Measurements from ENCODE around the gene KIF3A.

The KIF3A gene

GRCh38 chr5:132704875-132705274, 32.5 kb downstream of the KIF3A start:
- ATAC-seq: peak; percentile 74
- TF ChIP-seq PATZ1 (CRISPR knock-in tag; IDR thresholded peaks at IDR 0.05; ENCODE audit: borderline replicate concordance) (no peak), ZNF70 (CRISPR knock-in tag; IDR thresholded peaks at IDR 0.05) (no peak), BACH2 (CRISPR knock-in tag; IDR thresholded peaks at IDR 0.05; ENCODE audit: borderline replicate concordance) (no peak)

GRCh38 chr5:132695956-132696355, 41.4 kb downstream of the KIF3A start:
- TF ChIP-seq POU6F1 (CRISPR knock-in tag; IDR thresholded peaks at IDR 0.05; ENCODE audit: borderline replicate concordance, low read depth): no peak
- TF ChIP-seq TSHZ2 (CRISPR knock-in tag; IDR thresholded peaks at IDR 0.05): no peak
- TF ChIP-seq TCF4 (CRISPR knock-in tag; IDR thresholded peaks at IDR 0.05; ENCODE audit: borderline replicate concordance): no peak
- no peak for TF ChIP-seq ZC3H10 (CRISPR knock-in tag; IDR thresholded peaks at IDR 0.05)
- TF ChIP-seq SNAI2 (CRISPR knock-in tag; IDR thresholded peaks at IDR 0.05): no peak
- TF ChIP-seq ZNF565 (CRISPR knock-in tag; conservative IDR thresholded peaks at IDR 0.05; ENCODE audit: low read depth): no peak
- no peak for TF ChIP-seq CSDC2 (CRISPR knock-in tag; IDR thresholded peaks at IDR 0.05)
- no peak for TF ChIP-seq RARB (CRISPR knock-in tag; IDR thresholded peaks at IDR 0.05)
- TF ChIP-seq TOX (CRISPR knock-in tag; IDR thresholded peaks at IDR 0.05; ENCODE audit: borderline replicate concordance): no peak
- no peak for ATAC-seq

GRCh38 chr5:132692632-132692967, 44.7 kb downstream of the KIF3A start:
- no peak for ATAC-seq
- TF ChIP-seq POU6F1 (CRISPR knock-in tag; IDR thresholded peaks at IDR 0.05; ENCODE audit: borderline replicate concordance, low read depth) (no peak), CSDC2 (CRISPR knock-in tag; IDR thresholded peaks at IDR 0.05) (no peak), CREB5 (CRISPR knock-in tag; IDR thresholded peaks at IDR 0.05; ENCODE audit: low read depth) (no peak), TCF4 (CRISPR knock-in tag; IDR thresholded peaks at IDR 0.05; ENCODE audit: borderline replicate concordance) (no peak), SNAI2 (CRISPR knock-in tag; IDR thresholded peaks at IDR 0.05) (no peak), ISL1 (CRISPR knock-in tag; IDR thresholded peaks at IDR 0.05) (no peak), ZNF70 (CRISPR knock-in tag; IDR thresholded peaks at IDR 0.05) (no peak), ZFP30 (CRISPR knock-in tag; IDR thresholded peaks at IDR 0.05) (no peak), TOX (CRISPR knock-in tag; IDR thresholded peaks at IDR 0.05; ENCODE audit: borderline replicate concordance) (no peak), OSR1 (CRISPR knock-in tag; IDR thresholded peaks at IDR 0.05) (no peak), TSHZ2 (CRISPR knock-in tag; IDR thresholded peaks at IDR 0.05) (no peak), PATZ1 (CRISPR knock-in tag; IDR thresholded peaks at IDR 0.05; ENCODE audit: borderline replicate concordance) (no peak), ARNTL (CRISPR knock-in tag; IDR thresholded peaks at IDR 0.05; ENCODE audit: borderline replicate concordance, low read depth) (no peak), CSRNP3 (CRISPR knock-in tag; IDR thresholded peaks at IDR 0.05) (no peak), ZNF565 (CRISPR knock-in tag; conservative IDR thresholded peaks at IDR 0.05; ENCODE audit: low read depth) (no peak), ESRRG (CRISPR knock-in tag; IDR thresholded peaks at IDR 0.05) (no peak), ZFP3 (CRISPR knock-in tag; IDR thresholded peaks at IDR 0.05) (no peak), BACH2 (CRISPR knock-in tag; IDR thresholded peaks at IDR 0.05; ENCODE audit: borderline replicate concordance) (no peak), GLIS3 (CRISPR knock-in tag; IDR thresholded peaks at IDR 0.05) (no peak)

Measured in SK-N-SH treated with all-trans-retinoic acid at 6 μM for 48 hours (cell line).